ENCODE measurements around the gene SNAPC2.

SNAPC2 gene

DNA sequence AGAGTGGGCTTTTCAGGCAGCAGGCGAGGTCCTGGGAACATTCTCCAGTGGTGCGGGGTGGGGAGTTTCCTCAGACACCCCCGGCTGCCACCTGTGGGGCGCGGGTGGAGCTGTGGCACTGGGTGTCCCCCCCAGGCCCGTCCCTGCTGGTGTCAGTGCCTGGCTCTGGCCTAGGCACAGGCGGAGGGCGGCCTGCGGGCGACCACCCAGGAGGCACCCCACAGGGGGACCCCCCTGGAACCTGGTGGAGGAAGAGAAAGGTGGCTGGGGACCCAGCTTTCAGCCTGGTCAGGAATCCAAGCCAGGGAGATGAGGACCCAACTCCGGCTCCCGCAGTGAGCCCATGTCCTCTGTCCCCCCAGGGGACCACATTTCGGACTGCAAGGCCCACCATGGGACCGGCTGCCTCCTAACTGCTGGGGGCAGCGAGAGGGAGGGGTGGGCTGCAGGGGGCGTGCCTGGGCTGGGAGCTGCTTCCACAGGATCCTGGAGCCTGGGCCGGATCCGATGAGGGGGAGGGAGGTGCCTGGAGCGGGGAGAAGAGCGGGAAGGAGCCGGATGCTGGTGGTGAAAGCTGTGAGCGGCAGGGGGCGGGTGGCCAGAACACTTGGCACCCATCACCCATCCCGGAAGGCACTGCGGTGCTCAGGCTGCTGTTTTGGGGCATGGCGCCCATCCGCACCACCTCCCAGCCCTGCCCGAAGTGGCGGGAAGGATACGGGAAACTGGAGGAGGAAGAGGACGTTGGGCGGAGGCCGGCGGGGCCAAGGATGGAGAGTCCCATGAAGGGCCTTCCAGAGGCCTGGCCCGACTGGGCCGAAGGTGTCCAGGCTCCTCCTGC lies 11.3 kb downstream of the SNAPC2 start:
- TF ChIP-seq, protein P1, sequence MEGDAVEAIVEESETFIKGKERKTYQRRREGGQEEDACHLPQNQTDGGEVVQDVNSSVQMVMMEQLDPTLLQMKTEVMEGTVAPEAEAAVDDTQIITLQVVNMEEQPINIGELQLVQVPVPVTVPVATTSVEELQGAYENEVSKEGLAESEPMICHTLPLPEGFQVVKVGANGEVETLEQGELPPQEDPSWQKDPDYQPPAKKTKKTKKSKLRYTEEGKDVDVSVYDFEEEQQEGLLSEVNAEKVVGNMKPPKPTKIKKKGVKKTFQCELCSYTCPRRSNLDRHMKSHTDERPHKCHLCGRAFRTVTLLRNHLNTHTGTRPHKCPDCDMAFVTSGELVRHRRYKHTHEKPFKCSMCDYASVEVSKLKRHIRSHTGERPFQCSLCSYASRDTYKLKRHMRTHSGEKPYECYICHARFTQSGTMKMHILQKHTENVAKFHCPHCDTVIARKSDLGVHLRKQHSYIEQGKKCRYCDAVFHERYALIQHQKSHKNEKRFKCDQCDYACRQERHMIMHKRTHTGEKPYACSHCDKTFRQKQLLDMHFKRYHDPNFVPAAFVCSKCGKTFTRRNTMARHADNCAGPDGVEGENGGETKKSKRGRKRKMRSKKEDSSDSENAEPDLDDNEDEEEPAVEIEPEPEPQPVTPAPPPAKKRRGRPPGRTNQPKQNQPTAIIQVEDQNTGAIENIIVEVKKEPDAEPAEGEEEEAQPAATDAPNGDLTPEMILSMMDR (conservative IDR thresholded peaks at IDR 0.05): no peak
- no peak overlapping the region for H3K27ac ChIP-seq

GRCh38 chr19:7932276-7932929 lies 12.3 kb downstream of the SNAPC2 start:
- no peak overlapping the region for H3K27ac ChIP-seq
- TF ChIP-seq, protein P1 (conservative IDR thresholded peaks at IDR 0.05): no peak

DNA sequence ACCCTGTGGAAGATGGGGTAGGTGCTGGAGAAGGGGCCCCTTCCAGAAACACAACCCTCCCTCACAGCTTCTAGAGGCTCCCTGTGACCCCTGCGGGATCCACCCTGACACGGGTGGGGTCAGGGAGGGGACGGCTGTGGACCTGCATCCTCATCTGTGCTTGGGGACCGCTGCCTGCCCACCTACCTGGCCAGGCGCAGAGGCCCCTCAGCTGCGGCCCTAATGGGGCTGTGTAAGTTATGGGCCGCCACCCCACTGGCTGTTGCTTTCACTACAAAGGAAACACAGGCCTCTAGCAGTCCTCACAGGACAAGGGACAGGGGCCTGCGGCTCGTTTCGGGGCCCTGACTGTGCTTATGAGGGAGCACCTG lies 12.8 kb downstream of the SNAPC2 start:
- TF ChIP-seq, protein P1 (conservative IDR thresholded peaks at IDR 0.05): no peak
- no peak overlapping the region for H3K27ac ChIP-seq

GRCh38 chr19:7933411-7933810 lies 13.3 kb downstream of the SNAPC2 start:
- TF ChIP-seq, protein P1 (conservative IDR thresholded peaks at IDR 0.05): peak; percentile 22; the same call in 1 of the 2 replicates

GRCh38 chr19:7933828-7934725 lies 13.9 kb downstream of the SNAPC2 start:
- no peak overlapping the region for H3K27ac ChIP-seq
- TF ChIP-seq, protein P1 (conservative IDR thresholded peaks at IDR 0.05): no peak

More at GRCh38 chr19:7933411-7933810, 13.3 kb downstream of the SNAPC2 start:
- H3K27ac ChIP-seq: no peak overlapping the region

DNA sequence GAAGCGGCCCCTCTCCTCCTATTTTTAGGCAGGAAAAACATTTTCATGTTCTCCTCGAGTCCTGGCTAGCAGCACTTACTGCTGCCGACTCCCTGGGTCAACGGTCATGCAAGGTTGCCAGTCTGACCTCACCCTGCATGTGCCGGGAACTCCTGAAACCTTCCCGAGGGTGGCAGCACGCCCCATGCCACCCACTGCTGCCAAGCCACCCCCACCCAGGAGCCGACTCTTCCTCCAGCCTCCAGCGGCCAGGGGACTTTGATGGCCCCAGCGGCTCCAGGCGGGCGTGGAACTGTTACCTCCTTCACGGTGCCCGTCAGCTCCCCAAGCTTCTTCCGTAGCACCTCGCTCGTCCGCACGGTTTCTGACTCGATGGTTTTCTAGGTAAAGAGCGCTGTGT lies 14.6 kb downstream of the SNAPC2 start:
- no peak overlapping the region for H3K27ac ChIP-seq
- TF ChIP-seq, protein P1 (conservative IDR thresholded peaks at IDR 0.05): no peak

DNA sequence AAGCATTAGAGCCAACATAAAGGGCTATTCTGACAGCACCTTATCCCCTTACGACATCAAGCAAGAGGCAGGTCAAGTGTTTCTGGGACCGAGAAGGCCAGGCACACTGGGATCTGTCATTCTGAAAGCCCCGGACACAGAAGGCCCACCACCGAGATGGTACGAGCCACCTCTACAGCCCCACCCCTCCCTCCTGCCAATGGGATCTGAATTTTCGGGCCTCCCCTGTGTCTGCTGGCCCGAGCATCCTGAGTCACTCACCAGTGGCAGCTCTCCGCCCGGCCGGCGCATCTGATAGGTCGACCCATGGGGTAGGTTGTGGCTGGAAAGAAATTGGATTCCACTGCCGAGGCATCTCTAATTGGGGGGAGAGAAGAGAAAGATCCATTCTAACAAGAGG lies 20.7 kb downstream of the SNAPC2 start:
- H3K27ac ChIP-seq: no peak overlapping the region
- TF ChIP-seq, protein P1 (conservative IDR thresholded peaks at IDR 0.05): no peak

Data from VCaP (cell line).